ENCODE measurements around the gene ST8SIA5. TPM values are rescaled to one million over a fixed set of nuclear protein-coding genes. Genes with fewer than 3 reads are reported as not detected.

ST8SIA5 gene
- total and polyA plus RNA-seq, 2 of the 4 experiments (the other 2 are of a cell fraction), result 0.03 TPM; not detected in 1

- no peak overlapping the region; the same call in 1 of the 2 replicates for H3K4me3 ChIP-seq (ENCODE audit: insufficient read depth, low read depth, low read length)
- dilution Hi-C loops (cut with HindIII; ENCODE audit: low sequenced_read_pairs, unreplicated experiment), result no loop called here
Observed at GRCh38 chr18:46756025-46756558, 761 bp downstream of the ST8SIA5 start.

More at GRCh38 chr18:46756025-46756558, 761 bp downstream of the ST8SIA5 start:
- Histone ChIP-seq H3K27ac (ENCODE audit: insufficient read depth, low read length) (no peak overlapping the region), H3K56ac (ENCODE audit: extremely low read depth, insufficient read depth, low read length) (no peak overlapping the region), H2BK5ac (ENCODE audit: low read depth, low read length, poor library complexity, severe bottlenecking) (no peak overlapping the region), H3K79me1 (ENCODE audit: low read depth in 1 of 2, low read length in 2 of 2) (no peaks in the 10 kb centered on the region), H4K20me1 (ENCODE audit: insufficient read depth, low read length) (no peaks in the 10 kb centered on the region), H3K4ac (ENCODE audit: low read depth, low read length) (no peak overlapping the region), H3K4me1 (ENCODE audit: control insufficient read depth, insufficient read depth, low read length) (peaks cover 2% of the 10 kb centered on the region; the same call in 1 of the 2 replicates), H4K5ac (ENCODE audit: low read depth, low read length) (no peak overlapping the region), H3K9me1 (ENCODE audit: insufficient read depth, low read length) (no peaks in the 10 kb centered on the region), H2BK120ac (ENCODE audit: low read depth, low read length) (no peak overlapping the region), H2AK5ac (ENCODE audit: low read depth, low read length) (no peak overlapping the region), H3K23ac (ENCODE audit: low read depth, low read length) (no peak overlapping the region), H2BK20ac (ENCODE audit: low read depth, low read length) (no peak overlapping the region), H3K27me3 (ENCODE audit: control insufficient read depth, insufficient read depth, low read length) (peaks cover 59% of the 10 kb centered on the region), H2BK15ac (ENCODE audit: low read depth, low read length) (no peak overlapping the region), H3K9ac (ENCODE audit: low read depth, low read length) (no peak overlapping the region), H3K36me3 (ENCODE audit: control insufficient read depth, insufficient read depth, low read length) (no peaks in the 10 kb centered on the region), H3K9me3 (ENCODE audit: control insufficient read depth, insufficient read depth, low read length) (no peaks in the 10 kb centered on the region), H3K18ac (ENCODE audit: low read depth, low read length) (no peak overlapping the region), H2AK9ac (replicated peaks; ENCODE audit: low read depth, low read length, poor library complexity) (no peak overlapping the region), H2AFZ (replicated peaks; ENCODE audit: low read length, poor library complexity) (no peak overlapping the region), H4K8ac (ENCODE audit: low read depth in 2 of 2, low read length in 2 of 2) (no peak overlapping the region), H4K91ac (ENCODE audit: insufficient read depth, low read depth, low read length) (no peak overlapping the region), H3K14ac (replicated peaks; ENCODE audit: low read depth, low read length) (no peak overlapping the region), H3K4me2 (ENCODE audit: low read depth, low read length) (no peak overlapping the region; the same call in 1 of the 2 replicates)
- in situ Hi-C loops (cut with MboI; ENCODE audit: low sequenced_read_pairs) (no loop called here), intact Hi-C loops (cut with micrococcal nuclease) (no loop called here)
- WGBS, 2 experiments (ENCODE audit: extremely low coverage in 2 of 2, insufficient read length in 1 of 2), result 4% methylated on average over 9 of the region's 41 CpGs; no CpG with 5 or more reads in 1 of the 2 experiments
- DNase-seq, result no peak
- CTCF ChIA-PET, result no interaction called here
- TF ChIP-seq CTCF (conservative IDR thresholded peaks at IDR 0.05; ENCODE audit: low read depth, low read length) (no peak), RFX5 (IDR thresholded peaks at IDR 0.05; ENCODE audit: low read depth, low read length) (no peak), POLR2A (IDR thresholded peaks at IDR 0.05; ENCODE audit: low read depth, low read length) (no peak), RCOR1 (IDR thresholded peaks at IDR 0.05; ENCODE audit: insufficient replicate concordance, low read length) (no peak), CEBPB (IDR thresholded peaks at IDR 0.05; ENCODE audit: low read depth, low read length) (no peak), SMC3 (IDR thresholded peaks at IDR 0.05; ENCODE audit: low read depth, low read length) (no peak), NFE2L2 (IDR thresholded peaks at IDR 0.05; ENCODE audit: low read depth, low read length) (no peak), BHLHE40 (IDR thresholded peaks at IDR 0.05; ENCODE audit: low read depth, low read length) (no peak), ELK1 (IDR thresholded peaks at IDR 0.05; ENCODE audit: borderline replicate concordance, low read depth, low read length) (no peak), USF2 (IDR thresholded peaks at IDR 0.05; ENCODE audit: low read depth, low read length) (no peak), RAD21 (IDR thresholded peaks at IDR 0.05; ENCODE audit: low read length) (no peak), MXI1 (IDR thresholded peaks at IDR 0.05; ENCODE audit: borderline replicate concordance, low read depth, low read length) (no peak), MAZ (IDR thresholded peaks at IDR 0.05; ENCODE audit: borderline replicate concordance, low read depth, low read length) (no peak), MAFK (IDR thresholded peaks at IDR 0.05; ENCODE audit: low read depth, low read length) (no peak), FOS (IDR thresholded peaks at IDR 0.05; ENCODE audit: low read depth, low read length) (no peak), CHD1 (IDR thresholded peaks at IDR 0.05; ENCODE audit: low read depth, low read length) (no peak)
- POLR2A ChIA-PET (ENCODE audit: unreplicated experiment), result no interaction called here
- no peak for ATAC-seq (ENCODE audit: low read depth)
- BruUV-seq (replicated peaks), result no TSS peak
